OCI-LY1 (cell line): ENCODE results near the gene GNPTG.
A peak's percentile ranks its signal among the peaks of the same experiment; 100 is the strongest.

ENCODE experiments used
- H2AFZ ChIP-seq: fragments of 200-600 bp; sonication (generic), shearing (Covaris generic); 2 replicates; pipeline ENCODE4 v1.6.0; 2014; ENCODE audit warnings: antibody characterized with exemption, mild to moderate bottlenecking, low read length
- H3F3A ChIP-seq: fragments of 200-600 bp; sonication (generic), shearing (Covaris generic); 2 replicates; pipeline ENCODE4 v1.6.0; 2014; ENCODE audit warnings: mild to moderate bottlenecking, antibody characterized with exemption, low read length, moderate library complexity; ENCODE audit not compliant: insufficient read depth
- H3K27ac ChIP-seq: fragments of 200-600 bp; sonication (generic); 2 replicates; pipeline ENCODE4 v1.5.1; 2014; ENCODE audit warnings: low read length, mixed run types, mild to moderate bottlenecking, low read depth; ENCODE audit not compliant: poor library complexity, severe bottlenecking
- H3K27me3 ChIP-seq: fragments of 200-600 bp; sonication (generic); 2 replicates; pipeline ENCODE4 v1.6.0; 2014; ENCODE audit warnings: antibody characterized with exemption, mild to moderate bottlenecking, low read length, moderate library complexity; ENCODE audit not compliant: insufficient read depth
- H3K36me3 ChIP-seq: fragments of 200-600 bp; sonication (generic); 2 replicates; pipeline ENCODE4 v1.6.1; 2014; ENCODE audit warnings: mild to moderate bottlenecking, antibody characterized with exemption, low read length, moderate library complexity, mixed read lengths; ENCODE audit not compliant: insufficient read depth
- H3K4me1 ChIP-seq: fragments of 200-600 bp; sonication (generic); 2 replicates; pipeline ENCODE4 v1.5.1; 2014; ENCODE audit warnings: mild to moderate bottlenecking, low read length, moderate library complexity; ENCODE audit not compliant: insufficient read depth, severe bottlenecking
- H3K4me2 ChIP-seq: fragments of 200-600 bp; sonication (generic), shearing (Covaris generic); 2 replicates; pipeline ENCODE4 v1.6.1; 2014; ENCODE audit warnings: low read length
- H3K4me3 ChIP-seq: fragments of 200-600 bp; sonication (generic); 2 replicates; pipeline ENCODE4 v1.5.1; 2014; ENCODE audit warnings: low read length, low read depth, mild to moderate bottlenecking, mixed read lengths; ENCODE audit not compliant: poor library complexity, severe bottlenecking
- H3K79me2 ChIP-seq: fragments of 200-600 bp; shearing (Covaris generic); 2 replicates; pipeline ENCODE4 v1.6.1; 2016; ENCODE audit warnings: mixed run types, low read length, mixed read lengths; ENCODE audit not compliant: insufficient read depth
- H3K9ac ChIP-seq: fragments of 200-600 bp; sonication (generic), shearing (Covaris generic); 2 replicates; pipeline ENCODE4 v1.6.1; 2014; ENCODE audit warnings: mild to moderate bottlenecking, low read length, mixed read lengths
- H3K9me2 ChIP-seq: fragments of 200-600 bp; sonication (generic), shearing (Covaris generic); 2 replicates; pipeline ENCODE4 v1.6.1; 2014; ENCODE audit warnings: low read depth, mild to moderate bottlenecking, low read length, mixed read lengths
- H3K9me3 ChIP-seq: fragments of 200-600 bp; shearing (Covaris generic); 2 replicates; pipeline ENCODE4 v1.6.1; 2014; ENCODE audit warnings: low read length, mixed read lengths
- H4K20me1 ChIP-seq: fragments of 200-600 bp; sonication (generic), shearing (Covaris generic); 2 replicates; pipeline ENCODE4 v1.6.0; 2016; ENCODE audit warnings: mild to moderate bottlenecking, low read length; ENCODE audit not compliant: insufficient read depth
- EZH2 ChIP-seq: fragments of 200-600 bp; sonication (generic), shearing (Covaris generic); IDR thresholded peaks from 2 replicates; pipeline ENCODE4 v1.8.0; 2017; ENCODE audit warnings: borderline replicate concordance, mixed run types, mild to moderate bottlenecking, antibody characterized with exemption, low read length, moderate library complexity, mixed read lengths
- TF ChIP-seq, protein P1 (sequence below): fragments of 200-600 bp; sonication (generic), shearing (Covaris generic); IDR thresholded peaks from 2 replicates; pipeline ENCODE4 v1.5.1; 2017; ENCODE audit warnings: mild to moderate bottlenecking, antibody characterized with exemption, low read length, moderate library complexity, mixed read lengths

The GNPTG gene

GRCh38 chr16:1342526-1343427 is 9.0 kb upstream of the GNPTG start:
- no peak overlapping the region for H2AFZ ChIP-seq
- peak overlapping the region; percentile 41 for H3K27ac ChIP-seq

DNA sequence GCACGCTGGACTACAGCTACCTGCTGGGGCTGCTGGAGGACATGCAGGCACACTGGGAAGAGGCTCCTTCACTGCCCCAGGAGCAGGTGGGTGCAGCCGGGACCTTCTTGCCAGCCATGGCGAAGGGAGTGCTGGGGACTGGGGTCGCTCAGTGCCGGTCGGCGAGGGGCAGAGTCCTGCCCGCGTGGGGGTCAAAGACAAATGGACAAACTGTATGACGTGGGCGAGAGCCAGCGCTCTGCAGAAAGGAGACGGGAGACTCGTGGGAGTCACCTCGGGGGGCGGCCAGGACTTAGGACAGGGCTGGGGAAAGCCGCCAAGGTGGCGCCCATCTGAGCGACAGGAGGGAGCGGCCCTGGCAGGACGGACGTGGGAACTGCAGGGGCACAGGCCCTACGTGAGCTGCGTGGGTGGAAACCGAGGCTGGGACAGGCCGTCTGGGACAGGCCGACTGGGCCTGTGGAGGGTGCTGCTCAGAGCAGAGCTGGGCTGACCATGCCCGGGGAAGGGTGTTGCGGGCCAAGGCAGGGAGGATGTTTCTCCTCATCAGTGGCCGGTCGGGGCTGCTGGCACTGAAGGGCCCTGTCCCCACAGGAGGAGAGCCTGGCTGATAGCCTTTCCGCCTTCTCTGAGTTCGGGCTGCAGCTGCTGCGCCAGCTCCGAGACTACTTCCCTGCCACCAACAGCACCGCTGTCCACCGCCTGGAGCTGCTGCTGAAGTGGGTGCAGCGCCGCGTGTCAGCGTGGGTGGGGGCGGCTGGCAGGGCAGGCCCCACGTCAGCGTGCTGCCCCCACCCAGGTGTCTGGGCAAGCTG is 8.1 kb upstream of the GNPTG start:
- TF ChIP-seq, protein P1, sequence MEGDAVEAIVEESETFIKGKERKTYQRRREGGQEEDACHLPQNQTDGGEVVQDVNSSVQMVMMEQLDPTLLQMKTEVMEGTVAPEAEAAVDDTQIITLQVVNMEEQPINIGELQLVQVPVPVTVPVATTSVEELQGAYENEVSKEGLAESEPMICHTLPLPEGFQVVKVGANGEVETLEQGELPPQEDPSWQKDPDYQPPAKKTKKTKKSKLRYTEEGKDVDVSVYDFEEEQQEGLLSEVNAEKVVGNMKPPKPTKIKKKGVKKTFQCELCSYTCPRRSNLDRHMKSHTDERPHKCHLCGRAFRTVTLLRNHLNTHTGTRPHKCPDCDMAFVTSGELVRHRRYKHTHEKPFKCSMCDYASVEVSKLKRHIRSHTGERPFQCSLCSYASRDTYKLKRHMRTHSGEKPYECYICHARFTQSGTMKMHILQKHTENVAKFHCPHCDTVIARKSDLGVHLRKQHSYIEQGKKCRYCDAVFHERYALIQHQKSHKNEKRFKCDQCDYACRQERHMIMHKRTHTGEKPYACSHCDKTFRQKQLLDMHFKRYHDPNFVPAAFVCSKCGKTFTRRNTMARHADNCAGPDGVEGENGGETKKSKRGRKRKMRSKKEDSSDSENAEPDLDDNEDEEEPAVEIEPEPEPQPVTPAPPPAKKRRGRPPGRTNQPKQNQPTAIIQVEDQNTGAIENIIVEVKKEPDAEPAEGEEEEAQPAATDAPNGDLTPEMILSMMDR = no peak
- TF ChIP-seq EZH2 = no peak
- peaks cover 19% of the 10 kb centered on the region for H3K4me1 ChIP-seq
- H3K9ac ChIP-seq = no peak overlapping the region
- H3K36me3 ChIP-seq = peaks cover 9% of the 10 kb centered on the region; the same call in 1 of the 2 replicates
- no peaks in the 10 kb centered on the region for H4K20me1 ChIP-seq
- H3K27ac ChIP-seq = no peak overlapping the region
- no peaks in the 10 kb centered on the region for H3K79me2 ChIP-seq
- peak overlapping the region; percentile 42 for H3K4me3 ChIP-seq
- no peak overlapping the region for H2AFZ ChIP-seq
- peak overlapping the region; percentile 64 for H3K4me2 ChIP-seq
- H3K27me3 ChIP-seq = peaks cover 4% of the 10 kb centered on the region; the same call in 1 of the 2 replicates
- H3F3A ChIP-seq = no peaks in the 10 kb centered on the region; the same call in 1 of the 2 replicates
- no peaks in the 10 kb centered on the region for H3K9me2 ChIP-seq
- H3K9me3 ChIP-seq = no peaks in the 10 kb centered on the region

More at GRCh38 chr16:1342526-1343427, 9.0 kb upstream of the GNPTG start:
- Histone ChIP-seq H4K20me1 (no peaks in the 10 kb centered on the region), H3K9me2 (no peaks in the 10 kb centered on the region), H3K79me2 (no peaks in the 10 kb centered on the region), H3K36me3 (peaks cover under 1% of the 10 kb centered on the region; the same call in 1 of the 2 replicates), H3K9ac (no peak overlapping the region), H3K9me3 (no peaks in the 10 kb centered on the region), H3K27me3 (peaks cover 4% of the 10 kb centered on the region; the same call in 1 of the 2 replicates), H3K4me1 (peaks cover 21% of the 10 kb centered on the region), H3K4me2 (peak overlapping the region; percentile 64), H3K4me3 (peak overlapping the region; percentile 44), H3F3A (no peaks in the 10 kb centered on the region; the same call in 1 of the 2 replicates)
- TF ChIP-seq, protein P1 = no peak
- TF ChIP-seq EZH2 = no peak

GRCh38 chr16:1344499-1344898 is 7.2 kb upstream of the GNPTG start:
- Histone ChIP-seq H3K27ac (no peak overlapping the region), H3F3A (no peaks in the 10 kb centered on the region; the same call in 1 of the 2 replicates), H3K9me3 (no peaks in the 10 kb centered on the region), H3K4me1 (peaks cover 19% of the 10 kb centered on the region), H2AFZ (no peak overlapping the region), H3K4me2 (no peak overlapping the region), H3K9me2 (no peaks in the 10 kb centered on the region), H3K36me3 (peaks cover 14% of the 10 kb centered on the region), H4K20me1 (no peaks in the 10 kb centered on the region), H3K27me3 (peaks cover 4% of the 10 kb centered on the region; the same call in 1 of the 2 replicates), H3K79me2 (no peaks in the 10 kb centered on the region), H3K9ac (no peak overlapping the region), H3K4me3 (no peak overlapping the region)
- no peak for TF ChIP-seq EZH2
- TF ChIP-seq, protein P1 = no peak
